NCI-H187 treated with DMSO at 0.1 percent for 48 hours (cell line): Measurements from ENCODE around the gene VSNL1.

Source experiments
- DNase-seq: peaks from one replicate; lab custom pipeline; 2025; lab: John Stamatoyannopoulos, UW

VSNL1 gene

GRCh38 chr2:17646081-17646554, 105.6 kb downstream of the VSNL1 start:
- DNase-seq: no peak

- no peak for DNase-seq
These were observed 106.6 kb downstream of the VSNL1 start for GRCh38 chr2:17646838-17647701.

- no peak for DNase-seq
These were observed 108.1 kb downstream of the VSNL1 start for GRCh38 chr2:17648581-17648980.

GRCh38 chr2:17649026-17649425, 108.5 kb downstream of the VSNL1 start:
- DNase-seq: no peak

GRCh38 chr2:17652681-17653394, 112.3 kb downstream of the VSNL1 start:
- no peak for DNase-seq

GRCh38 chr2:17657759-17658158, 117.3 kb downstream of the VSNL1 start:
- no peak for DNase-seq

GRCh38 chr2:17658251-17658843, 117.9 kb downstream of the VSNL1 start:
- DNase-seq: no peak

GRCh38 chr2:17660219-17660618, 119.7 kb downstream of the VSNL1 start:
- DNase-seq: no peak

GRCh38 chr2:17661460-17661859, 121.0 kb downstream of the VSNL1 start:
- no peak for DNase-seq

GRCh38 chr2:17662723-17663122, 122.2 kb downstream of the VSNL1 start:
- no peak for DNase-seq

GRCh38 chr2:17664534-17664933, 124.0 kb downstream of the VSNL1 start:
- no peak for DNase-seq

- DNase-seq: no peak
These were observed 127.4 kb downstream of the VSNL1 start for GRCh38 chr2:17667898-17668297.

- DNase-seq: no peak
These were observed 132.3 kb downstream of the VSNL1 start for GRCh38 chr2:17672583-17673317.

- DNase-seq: no peak
These were observed 134.3 kb downstream of the VSNL1 start for GRCh38 chr2:17674817-17675216.

GRCh38 chr2:17680119-17680518, 139.6 kb downstream of the VSNL1 start:
- no peak for DNase-seq

- DNase-seq: no peak
These were observed 141.8 kb downstream of the VSNL1 start for GRCh38 chr2:17682098-17682857.

- no peak for DNase-seq
These were observed 143.5 kb downstream of the VSNL1 start for GRCh38 chr2:17683981-17684380.

GRCh38 chr2:17688600-17688999, 148.1 kb downstream of the VSNL1 start:
- DNase-seq: no peak

GRCh38 chr2:17689010-17689409, 148.5 kb downstream of the VSNL1 start:
- DNase-seq: no peak

GRCh38 chr2:17690776-17691175, 150.3 kb downstream of the VSNL1 start:
- no peak for DNase-seq
